HFFc6 (cell line): ENCODE measurements around the gene TNIP1. TPM values are rescaled to one million over a fixed set of nuclear protein-coding genes. Genes with fewer than 3 reads are reported as not detected.

Experiments used
- DNase-seq: peaks from one replicate; pipeline ENCODE4 v3.0.0-alpha.2; 2018
- H3K27ac Mint-ChIP-seq: 2 replicates; pipeline ENCODE4 v1.8.0; 2020; ENCODE audit warnings: mild to moderate bottlenecking, mixed read lengths
- H3K27me3 Mint-ChIP-seq: 2 replicates; pipeline ENCODE4 v1.8.0; 2021; ENCODE audit warnings: mild to moderate bottlenecking, moderate library complexity, mixed read lengths; ENCODE audit not compliant: insufficient read depth
- H3K36me3 Mint-ChIP-seq: 2 replicates; pipeline ENCODE4 v1.8.0; 2021; ENCODE audit warnings: low read depth, mixed read lengths
- H3K4me1 Mint-ChIP-seq: 2 replicates; pipeline ENCODE4 v1.8.0; 2020; ENCODE audit warnings: low read depth, mixed read lengths
- H3K4me3 Mint-ChIP-seq: 2 replicates; pipeline ENCODE4 v1.8.0; 2020; ENCODE audit warnings: mild to moderate bottlenecking, moderate library complexity, mixed read lengths
- H3K9me3 Mint-ChIP-seq: 2 replicates; pipeline ENCODE4 v1.8.0; 2020; ENCODE audit warnings: mild to moderate bottlenecking, mixed read lengths
- CTCF ChIP-seq: fragments of 200-600 bp; sonication (generic); IDR thresholded peaks from 2 replicates; pipeline ENCODE4 v1.5.0; 2021; ENCODE audit warnings: antibody characterized with exemption, mild to moderate bottlenecking
- total RNA-seq, 6 experiments: library from RNA; stranded (reverse); fragmentation: NEBNext Ultra II Directional; extraction: Animal tissue kit (Norgen Biotek cat#: 25700); gene quantifications; 2 replicates in 1 of 6; 3 replicates in 5 of 6; pipeline ENCODE4 v1.2.3, GENCODE V29; 2021

TNIP1 gene
- total RNA-seq, 6 experiments from 2014 or later = 81.5 to 105 (median 89.5) TPM

GRCh38 chr5:151019331-151019730 is 61.5 kb downstream of the TNIP1 start:
- Mint-ChIP-seq H3K4me1 (peaks cover 33% of the 10 kb centered on the region), H3K27ac (peak overlapping the region; percentile 8; the same call in 1 of the 2 replicates), H3K4me3 (no peak overlapping the region), H3K27me3 (peaks cover 8% of the 10 kb centered on the region), H3K9me3 (no peaks in the 10 kb centered on the region), H3K36me3 (no peaks in the 10 kb centered on the region)
- TF ChIP-seq CTCF = no peak
- peak; percentile 23 for DNase-seq

- H3K27me3 Mint-ChIP-seq = peaks cover 4% of the 10 kb centered on the region
- no peak for TF ChIP-seq CTCF
- H3K27ac Mint-ChIP-seq = no peak overlapping the region
- no peak overlapping the region for H3K4me3 Mint-ChIP-seq
- no peaks in the 10 kb centered on the region for H3K9me3 Mint-ChIP-seq
- H3K4me1 Mint-ChIP-seq = peaks cover 28% of the 10 kb centered on the region
- no peak for DNase-seq
- H3K36me3 Mint-ChIP-seq = no peaks in the 10 kb centered on the region
These were observed 62.0 kb downstream of the TNIP1 start for GRCh38 chr5:151018846-151019245.

GRCh38 chr5:151017897-151018296 is 62.9 kb downstream of the TNIP1 start:
- Mint-ChIP-seq H3K27ac (no peak overlapping the region), H3K27me3 (peaks cover 4% of the 10 kb centered on the region)
- TF ChIP-seq CTCF = no peak

DNA sequence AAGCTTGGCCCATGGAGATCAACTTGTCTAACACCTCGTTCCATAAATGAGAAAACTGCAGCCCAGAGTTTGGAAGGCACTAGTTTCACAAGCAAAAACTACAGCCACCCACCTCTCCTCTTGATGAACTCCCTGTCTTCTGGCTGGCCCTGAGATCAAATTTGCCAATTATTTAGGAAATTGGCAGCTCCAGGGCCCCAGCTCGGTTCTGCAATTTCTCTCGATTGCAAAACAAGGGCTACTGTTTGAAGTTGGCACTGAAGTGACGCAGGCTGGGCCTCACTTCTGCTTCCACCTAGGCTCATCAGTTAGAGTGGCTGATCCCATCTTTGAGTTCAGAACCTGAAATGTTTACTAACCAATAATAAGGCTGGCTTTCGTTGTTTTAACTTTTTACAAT is 64.1 kb downstream of the TNIP1 start:
- Mint-ChIP-seq H3K36me3 (no peaks in the 10 kb centered on the region), H3K4me3 (no peak overlapping the region), H3K27ac (no peak overlapping the region), H3K27me3 (peaks cover 4% of the 10 kb centered on the region), H3K9me3 (no peaks in the 10 kb centered on the region), H3K4me1 (peaks cover 19% of the 10 kb centered on the region)
- TF ChIP-seq CTCF = no peak
- no peak for DNase-seq

More at GRCh38 chr5:151017897-151018296, 62.9 kb downstream of the TNIP1 start:
- peaks cover 19% of the 10 kb centered on the region for H3K4me1 Mint-ChIP-seq
- no peak for DNase-seq
- H3K9me3 Mint-ChIP-seq = no peaks in the 10 kb centered on the region
- no peaks in the 10 kb centered on the region for H3K36me3 Mint-ChIP-seq
- H3K4me3 Mint-ChIP-seq = no peak overlapping the region

- no peak overlapping the region for H3K4me3 Mint-ChIP-seq
- H3K27ac Mint-ChIP-seq = no peak overlapping the region
- DNase-seq = no peak
- peaks cover 5% of the 10 kb centered on the region for H3K27me3 Mint-ChIP-seq
- peaks cover 19% of the 10 kb centered on the region for H3K4me1 Mint-ChIP-seq
- no peaks in the 10 kb centered on the region for H3K36me3 Mint-ChIP-seq
- TF ChIP-seq CTCF = no peak
- H3K9me3 Mint-ChIP-seq = no peaks in the 10 kb centered on the region
These were observed 64.8 kb downstream of the TNIP1 start for GRCh38 chr5:151015974-151016587.
